Activated CD4-positive, CD25-positive, alpha-beta regulatory T cell (primary cell): ENCODE measurements around the gene LIPC.

Source experiments
- DNase-seq, 4 experiments: peaks; one replicate each; lab custom pipeline; 2025; lab: John Stamatoyannopoulos, UW

Gene LIPC

GRCh38 chr15:58517682-58518525 lies 86.1 kb downstream of the LIPC start:
- DNase-seq: no peak

- no peak for DNase-seq
Measured at GRCh38 chr15:58518626-58519025, 86.8 kb downstream of the LIPC start.

DNA sequence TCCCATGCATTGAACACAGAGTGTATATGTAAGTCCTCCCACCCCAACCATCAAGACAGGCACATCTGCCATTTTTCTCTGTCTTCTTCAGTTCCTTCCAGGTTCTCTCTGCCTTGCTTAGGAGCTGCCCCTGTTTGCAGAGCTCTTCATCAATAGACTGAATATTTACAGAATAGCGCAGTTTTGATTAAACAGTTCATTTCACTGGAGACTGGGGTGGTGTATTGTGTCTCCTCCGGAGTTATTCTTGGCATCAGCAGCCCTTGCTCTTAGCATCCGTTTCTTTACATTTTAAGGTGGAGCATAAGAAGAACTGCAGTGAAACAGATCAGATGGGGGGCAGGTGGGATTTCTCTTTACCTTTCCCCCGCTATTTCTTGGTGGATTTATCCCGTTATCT lies 87.7 kb downstream of the LIPC start:
- no peak for DNase-seq

GRCh38 chr15:58520464-58520863 lies 88.7 kb downstream of the LIPC start:
- no peak for DNase-seq

GRCh38 chr15:58520936-58521292 lies 89.1 kb downstream of the LIPC start:
- no peak for DNase-seq

DNA sequence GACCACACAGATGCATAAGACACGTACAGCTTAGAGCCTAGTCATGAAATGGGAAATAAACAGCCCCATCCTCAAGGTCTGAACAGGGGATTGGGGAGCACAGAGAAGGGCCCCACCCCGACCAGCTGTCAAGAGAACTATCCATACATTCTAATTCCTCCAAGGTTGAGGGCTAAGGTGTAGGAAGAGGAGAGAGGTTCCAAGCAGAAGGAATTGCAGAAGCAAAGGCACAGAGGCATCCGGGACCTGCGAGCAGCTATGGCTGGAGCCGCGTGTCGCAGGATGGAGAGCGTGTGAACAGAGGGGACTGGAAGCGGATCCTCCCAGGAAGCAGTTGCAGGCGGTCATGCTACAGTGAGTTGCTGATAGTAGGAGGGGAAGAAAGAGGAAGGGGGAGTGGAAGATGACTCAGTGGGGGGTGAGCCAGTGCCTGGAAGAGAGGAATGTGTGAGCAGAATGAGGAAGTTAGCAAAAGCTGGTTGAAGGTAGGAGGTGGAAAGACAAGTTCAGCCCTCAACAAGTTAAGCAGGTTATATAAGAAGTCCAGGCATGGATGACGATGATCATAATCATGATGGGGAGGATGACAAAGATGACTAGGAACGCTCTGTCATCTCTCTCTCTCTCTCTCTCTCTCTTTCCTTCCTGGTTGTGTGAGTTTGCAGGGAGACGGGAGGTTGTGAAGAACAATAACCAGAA lies 89.7 kb downstream of the LIPC start:
- no peak for DNase-seq

GRCh38 chr15:58522391-58522790 lies 90.6 kb downstream of the LIPC start:
- no peak for DNase-seq

- DNase-seq: no peak
Measured at GRCh38 chr15:58522865-58523264, 91.1 kb downstream of the LIPC start.

DNA sequence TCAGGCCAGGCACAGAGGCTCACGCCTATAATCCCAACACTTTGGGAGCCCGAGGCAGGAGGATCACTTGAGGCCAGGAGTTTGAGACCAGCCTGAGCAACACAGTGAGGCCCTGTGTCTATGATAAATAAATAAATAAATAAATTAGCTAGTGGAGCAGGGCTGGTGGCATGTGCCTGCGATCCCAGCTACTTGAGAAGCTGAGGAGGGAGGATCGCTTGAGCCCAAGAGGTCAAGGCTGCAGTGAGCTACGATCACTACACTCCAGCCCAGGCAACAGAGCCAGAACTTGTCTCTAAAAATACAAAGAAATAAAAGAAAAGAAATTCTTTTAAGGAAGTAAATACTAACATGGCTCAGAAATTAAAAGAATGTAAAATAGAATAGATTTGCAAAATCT lies 91.8 kb downstream of the LIPC start:
- no peak for DNase-seq

DNA sequence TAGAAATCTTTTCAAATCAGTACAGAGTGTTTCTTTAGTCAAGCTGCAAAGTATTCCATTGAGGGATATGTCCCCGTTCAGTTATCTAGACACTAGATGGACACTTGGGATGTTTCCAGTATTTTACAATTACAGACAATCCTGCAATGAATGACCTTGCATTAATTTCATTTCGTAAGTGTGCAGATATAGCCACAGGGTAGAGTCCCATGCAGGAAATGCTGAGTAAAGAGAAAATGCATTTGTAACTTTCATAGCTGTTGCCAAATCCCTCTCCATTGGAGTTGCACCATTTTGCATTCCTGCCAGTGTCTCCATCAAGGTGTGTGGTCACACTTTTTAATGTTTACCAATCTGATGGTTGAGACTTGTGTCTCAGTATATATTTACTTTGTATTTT lies 92.5 kb downstream of the LIPC start:
- DNase-seq: no peak

DNA sequence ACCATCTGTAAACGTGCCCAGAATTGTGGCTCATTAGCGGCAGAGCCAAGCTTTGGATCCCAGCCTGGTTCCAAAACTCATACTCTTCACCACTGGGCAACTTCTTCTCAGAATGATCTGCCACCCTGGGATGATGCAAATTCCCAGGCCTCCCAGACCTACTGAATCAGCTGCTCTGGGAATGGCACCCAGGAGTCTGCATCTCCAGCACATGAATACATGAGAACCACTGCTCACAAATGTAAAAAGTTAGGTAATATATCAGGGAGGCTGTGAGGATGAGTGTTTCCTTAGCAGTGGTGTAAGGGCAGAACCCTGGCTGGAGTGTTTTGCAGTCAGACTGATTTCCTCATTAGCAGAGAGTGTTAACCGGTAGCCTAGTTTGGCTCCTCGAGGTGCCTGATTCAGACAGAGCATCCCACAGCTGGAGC lies 94.2 kb downstream of the LIPC start:
- no peak for DNase-seq

DNA sequence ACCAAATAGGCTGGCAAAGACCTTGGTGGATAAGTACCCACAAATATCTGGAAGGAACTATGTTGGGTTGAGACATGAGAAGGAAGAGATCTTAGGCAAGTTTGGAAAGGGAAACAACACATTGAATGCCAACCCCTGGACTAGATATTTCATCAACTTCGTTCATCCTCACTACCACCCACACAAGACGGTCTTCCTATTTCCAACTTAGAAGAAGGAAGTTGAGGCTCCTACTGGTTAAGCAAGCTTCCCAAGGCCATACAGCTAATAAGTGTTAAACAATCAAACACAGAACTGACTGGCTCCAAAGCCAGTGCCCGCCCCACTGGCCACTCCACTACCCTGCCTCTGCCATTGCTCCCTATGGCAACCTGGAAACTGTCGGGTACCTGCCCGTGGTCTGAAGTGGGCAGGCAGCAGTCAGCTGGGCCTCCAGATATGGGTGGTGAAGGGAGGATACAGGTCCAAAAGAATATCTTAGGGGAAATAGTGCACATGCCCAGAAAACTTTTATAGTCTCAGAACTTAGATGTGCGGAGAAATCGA lies 94.9 kb downstream of the LIPC start:
- no peak for DNase-seq

- no peak for DNase-seq
Measured at GRCh38 chr15:58527573-58528187, 95.9 kb downstream of the LIPC start.

DNA sequence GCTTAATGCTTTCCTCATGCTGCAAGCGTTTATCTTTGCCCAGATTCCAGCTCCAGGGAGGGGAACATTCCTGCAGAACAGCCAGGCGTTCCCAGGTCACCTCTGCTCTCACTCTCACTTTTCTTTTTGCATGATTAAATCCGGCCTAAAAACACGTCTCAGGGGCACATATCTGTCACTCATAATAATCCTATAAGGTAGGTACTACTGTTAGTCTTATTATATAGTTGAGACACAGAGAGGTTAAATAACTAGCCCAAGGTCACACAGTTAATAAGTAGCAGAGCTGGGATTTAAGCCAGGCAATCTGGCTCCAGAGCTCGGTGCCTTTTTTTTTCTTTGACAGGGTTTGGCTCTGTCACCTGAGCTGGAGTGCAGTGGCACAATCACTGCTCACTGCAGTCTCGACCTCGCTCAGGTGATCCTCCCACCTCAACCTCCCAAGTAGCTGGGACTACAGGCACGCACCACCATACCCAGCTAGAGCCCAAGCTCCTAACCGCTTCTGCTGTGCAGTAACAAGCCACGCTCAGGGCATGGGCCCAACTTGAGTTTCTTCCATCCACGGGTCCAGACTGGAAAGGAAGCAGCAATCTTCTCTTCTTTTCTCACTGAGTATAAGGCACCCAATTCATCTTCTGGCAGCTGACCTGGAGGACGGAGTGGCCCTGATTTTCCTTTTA lies 96.5 kb downstream of the LIPC start:
- DNase-seq: no peak

GRCh38 chr15:58529041-58529440 lies 97.2 kb downstream of the LIPC start:
- no peak for DNase-seq

DNA sequence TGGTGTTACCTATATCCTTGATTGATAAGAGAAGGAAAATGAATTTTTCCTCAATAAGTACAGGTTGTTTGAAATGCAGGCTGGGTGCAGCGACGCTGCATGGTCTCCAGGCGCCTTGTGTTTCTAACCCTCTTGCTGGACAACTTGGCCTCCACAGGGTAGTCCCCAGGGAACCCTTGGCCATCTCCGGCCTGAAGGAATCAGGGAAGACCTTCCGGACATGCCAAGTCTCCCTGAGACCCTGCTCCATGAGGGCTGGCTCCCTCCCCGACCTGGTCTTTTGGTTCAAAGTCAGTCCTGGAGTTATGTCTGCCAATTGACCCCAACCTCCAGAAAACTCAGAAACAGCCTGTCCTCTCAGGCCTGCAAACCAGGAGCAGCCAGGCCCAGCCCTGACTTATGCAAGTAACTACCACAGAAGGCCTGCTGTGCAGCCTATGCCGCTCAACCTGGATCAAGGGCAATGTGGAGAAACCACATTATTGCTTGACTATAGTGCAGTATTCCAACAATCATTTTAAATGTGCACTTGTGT lies 98.3 kb downstream of the LIPC start:
- DNase-seq: no peak

- DNase-seq: no peak
Measured at GRCh38 chr15:58532126-58532525, 100.3 kb downstream of the LIPC start.

- DNase-seq: no peak
Measured at GRCh38 chr15:58534556-58534955, 102.8 kb downstream of the LIPC start.

DNA sequence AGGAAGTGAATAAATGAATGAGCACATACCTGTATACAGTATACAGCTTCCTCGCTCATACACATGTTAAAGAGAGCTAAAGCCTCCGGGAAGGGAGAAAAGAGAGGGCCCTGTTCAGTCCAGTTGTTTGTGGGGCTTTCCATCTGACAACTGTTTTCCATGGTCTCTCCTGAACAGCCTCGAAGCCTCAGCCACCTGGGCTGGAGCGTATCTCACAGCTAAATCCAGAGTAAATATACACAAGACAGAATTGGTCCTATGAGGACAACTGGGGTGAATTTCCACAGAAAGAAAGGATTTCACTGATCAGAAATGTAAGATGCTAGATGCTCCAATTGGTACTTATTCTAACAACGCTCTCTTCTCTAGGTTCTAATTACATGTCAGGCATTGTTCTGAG lies 103.5 kb downstream of the LIPC start:
- DNase-seq: no peak

- DNase-seq: no peak
Measured at GRCh38 chr15:58535894-58536293, 104.1 kb downstream of the LIPC start.

DNA sequence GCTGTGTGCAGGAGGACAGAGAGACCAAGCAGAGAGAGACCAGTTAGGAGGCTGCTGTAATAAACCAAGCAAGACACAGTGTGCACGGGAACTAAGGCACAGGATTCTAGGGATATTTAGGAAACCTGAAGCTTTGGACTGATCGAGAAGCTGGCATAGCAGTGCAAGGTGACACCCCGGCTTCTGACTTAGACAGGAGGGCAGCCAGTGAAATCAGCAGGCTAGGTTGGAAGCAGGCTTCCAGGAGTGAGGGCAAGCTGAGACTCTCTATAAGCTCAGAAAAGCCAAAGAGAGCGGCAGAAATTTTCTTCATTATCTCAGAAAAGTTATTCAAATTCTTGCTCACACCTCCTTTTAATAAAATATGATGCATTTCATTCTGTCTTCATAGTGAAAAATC lies 104.6 kb downstream of the LIPC start:
- no peak for DNase-seq

DNA sequence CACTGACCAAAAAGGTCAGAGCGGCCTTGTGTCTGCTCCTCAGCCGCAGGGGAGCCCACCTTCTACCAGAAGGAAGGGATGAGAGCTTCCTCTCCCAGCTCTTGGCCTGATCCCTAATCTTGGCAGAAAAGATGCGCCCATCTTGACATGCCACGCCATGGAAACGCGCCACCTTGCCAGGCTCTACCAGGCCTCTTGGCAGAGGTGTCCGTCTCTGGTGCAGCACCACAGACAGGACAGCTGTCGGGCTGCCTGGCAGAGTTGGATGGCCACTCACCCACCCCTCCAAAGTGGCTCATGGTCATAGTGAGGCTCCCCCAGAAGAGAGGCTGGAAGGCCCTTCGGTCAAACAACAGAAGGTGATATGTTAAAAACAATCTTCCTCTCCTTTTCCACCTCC lies 105.2 kb downstream of the LIPC start:
- DNase-seq: no peak
